KMS-11 (cell line): ENCODE measurements around the gene KLHL29.

Source experiments
- H2AFZ ChIP-seq: fragments of 200-600 bp; sonication (generic); 2 replicates; pipeline ENCODE4 v1.6.1; 2016; ENCODE audit warnings: antibody characterized with exemption, mixed run types, low read depth
- H3K27ac ChIP-seq: fragments of 200-600 bp; sonication (generic); 2 replicates; pipeline ENCODE4 v1.6.1; 2016; ENCODE audit warnings: mild to moderate bottlenecking, mixed run types
- H3K27me3 ChIP-seq: fragments of 200-600 bp; sonication (generic); 2 replicates; pipeline ENCODE4 v1.6.1; 2017; ENCODE audit warnings: mild to moderate bottlenecking, low read depth, mixed run types, moderate library complexity; ENCODE audit not compliant: insufficient read depth
- H3K36me3 ChIP-seq: fragments of 200-600 bp; sonication (generic); 2 replicates; pipeline ENCODE4 v1.6.1; 2017; ENCODE audit warnings: mild to moderate bottlenecking, mixed run types; ENCODE audit not compliant: insufficient read depth
- H3K4me1 ChIP-seq: fragments of 200-600 bp; sonication (generic); 2 replicates; pipeline ENCODE4 v1.6.1; 2016; ENCODE audit warnings: mild to moderate bottlenecking, low read depth, mixed run types; ENCODE audit not compliant: poor library complexity, severe bottlenecking
- H3K4me2 ChIP-seq: fragments of 200-600 bp; sonication (generic); 2 replicates; pipeline ENCODE4 v1.7.0; 2016; ENCODE audit warnings: mild to moderate bottlenecking, mixed run types
- H3K4me3 ChIP-seq: fragments of 200-600 bp; sonication (generic); IDR thresholded peaks from 2 replicates; pipeline ENCODE4 v1.6.1; 2017; ENCODE audit warnings: low read depth, low read length, mixed read lengths; ENCODE audit not compliant: insufficient read depth
- H3K79me2 ChIP-seq: fragments of 200-600 bp; sonication (generic); 2 replicates; pipeline ENCODE4 v1.6.1; 2016; ENCODE audit warnings: low read depth, mixed run types; ENCODE audit not compliant: insufficient read depth
- H3K9ac ChIP-seq: fragments of 200-600 bp; sonication (generic); 2 replicates; pipeline ENCODE4 v1.6.1; 2016; ENCODE audit warnings: mild to moderate bottlenecking, mixed run types
- H4K20me1 ChIP-seq: fragments of 200-600 bp; sonication (generic); 2 replicates; pipeline ENCODE4 v1.6.1; 2016; ENCODE audit warnings: mild to moderate bottlenecking, mixed run types; ENCODE audit not compliant: insufficient read depth
- CTCF ChIP-seq: fragments of 200-600 bp; sonication (generic); conservative IDR thresholded peaks from 2 replicates; pipeline ENCODE4 v1.6.1; 2017; ENCODE audit warnings: low read depth, mild to moderate bottlenecking, antibody characterized with exemption, low read length, moderate library complexity, mixed read lengths

KLHL29 gene

GRCh38 chr2:23533338-23533695 lies 148.3 kb downstream of the KLHL29 start:
- H2AFZ ChIP-seq = no peak overlapping the region
- H3K4me3 ChIP-seq = no peak overlapping the region
- H3K9ac ChIP-seq = no peak overlapping the region
- TF ChIP-seq CTCF = no peak
- H3K27ac ChIP-seq = no peak overlapping the region
- no peaks in the 10 kb centered on the region for H3K4me1 ChIP-seq
- no peaks in the 10 kb centered on the region for H3K27me3 ChIP-seq
- H3K79me2 ChIP-seq = no peaks in the 10 kb centered on the region
- H4K20me1 ChIP-seq = no peaks in the 10 kb centered on the region
- H3K36me3 ChIP-seq = no peaks in the 10 kb centered on the region
- no peak overlapping the region for H3K4me2 ChIP-seq

DNA sequence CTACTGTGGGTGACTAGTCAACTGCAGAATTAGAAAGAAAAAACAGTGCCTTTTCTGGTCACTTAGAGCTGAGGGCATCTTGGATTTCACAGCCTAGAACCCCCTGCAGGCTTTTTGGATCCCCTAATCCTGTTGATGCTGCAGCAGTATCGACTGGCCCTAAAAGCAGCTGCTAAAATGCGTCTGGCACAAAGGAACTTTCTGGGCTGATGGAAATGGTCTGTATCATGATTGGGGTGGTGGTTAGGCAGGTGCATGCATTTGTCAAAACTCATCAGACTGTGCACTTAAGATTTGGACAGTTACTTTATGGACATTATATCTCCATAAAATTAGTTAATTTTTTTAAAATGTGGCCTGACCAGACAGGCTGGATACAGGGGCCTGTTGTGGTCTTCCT lies 149.8 kb downstream of the KLHL29 start:
- Histone ChIP-seq H3K36me3 (no peaks in the 10 kb centered on the region), H3K79me2 (no peaks in the 10 kb centered on the region), H3K9ac (no peak overlapping the region), H4K20me1 (no peaks in the 10 kb centered on the region), H3K27ac (no peak overlapping the region), H3K4me3 (no peak overlapping the region), H3K27me3 (no peaks in the 10 kb centered on the region), H3K4me2 (no peak overlapping the region), H3K4me1 (no peaks in the 10 kb centered on the region), H2AFZ (no peak overlapping the region)
- no peak for TF ChIP-seq CTCF

DNA sequence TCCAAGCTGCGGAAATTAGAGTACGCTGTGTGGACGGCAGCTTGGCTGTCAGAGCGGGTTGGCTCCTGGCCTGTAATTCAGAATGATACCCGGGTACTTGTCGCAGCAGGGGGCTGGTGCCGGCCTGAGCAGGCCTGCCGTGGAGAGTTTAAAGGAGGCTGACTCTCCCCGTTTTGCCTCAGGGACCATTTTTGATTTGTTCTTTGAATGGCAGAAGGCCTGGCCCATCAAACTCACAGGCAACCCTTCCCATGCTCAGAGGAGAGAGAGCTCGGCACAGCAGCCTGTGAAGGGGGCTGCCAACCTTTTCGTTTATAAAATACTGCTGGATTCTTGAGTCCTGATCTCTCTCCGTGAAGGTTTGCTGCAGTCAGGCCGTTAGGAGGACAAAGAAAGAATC lies 151.3 kb downstream of the KLHL29 start:
- H3K27me3 ChIP-seq = no peaks in the 10 kb centered on the region
- no peak overlapping the region for H3K4me2 ChIP-seq
- H3K4me3 ChIP-seq = no peak overlapping the region
- H3K27ac ChIP-seq = no peak overlapping the region
- no peaks in the 10 kb centered on the region for H3K79me2 ChIP-seq
- no peaks in the 10 kb centered on the region for H3K36me3 ChIP-seq
- H3K4me1 ChIP-seq = no peaks in the 10 kb centered on the region
- H3K9ac ChIP-seq = no peak overlapping the region
- no peak for TF ChIP-seq CTCF
- no peak overlapping the region for H2AFZ ChIP-seq
- H4K20me1 ChIP-seq = no peaks in the 10 kb centered on the region

DNA sequence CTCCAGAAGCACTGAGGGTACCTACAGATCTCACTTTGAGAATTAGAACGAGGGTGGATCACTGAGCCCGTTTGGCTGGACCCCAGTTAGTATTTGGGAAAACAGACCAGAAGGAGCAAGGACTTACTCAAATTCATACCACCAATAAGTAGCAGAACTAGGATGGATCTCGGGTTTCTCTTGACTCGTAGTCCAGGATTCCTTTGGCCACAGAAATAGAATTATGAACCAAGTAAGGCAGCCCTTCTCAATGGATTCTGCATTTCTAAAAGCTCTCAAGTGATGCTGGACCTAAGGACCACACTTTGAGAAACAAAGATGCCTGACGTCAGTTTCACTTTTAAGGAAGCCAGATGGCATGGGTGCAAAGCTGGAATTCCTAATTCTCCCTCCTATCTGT lies 153.0 kb downstream of the KLHL29 start:
- H3K36me3 ChIP-seq = no peaks in the 10 kb centered on the region
- no peaks in the 10 kb centered on the region for H4K20me1 ChIP-seq
- H3K27me3 ChIP-seq = no peaks in the 10 kb centered on the region
- no peak overlapping the region for H3K9ac ChIP-seq
- H2AFZ ChIP-seq = no peak overlapping the region
- no peak overlapping the region for H3K4me3 ChIP-seq
- no peak overlapping the region for H3K27ac ChIP-seq
- no peaks in the 10 kb centered on the region for H3K79me2 ChIP-seq
- no peak for TF ChIP-seq CTCF
- H3K4me1 ChIP-seq = no peaks in the 10 kb centered on the region
- H3K4me2 ChIP-seq = no peak overlapping the region

DNA sequence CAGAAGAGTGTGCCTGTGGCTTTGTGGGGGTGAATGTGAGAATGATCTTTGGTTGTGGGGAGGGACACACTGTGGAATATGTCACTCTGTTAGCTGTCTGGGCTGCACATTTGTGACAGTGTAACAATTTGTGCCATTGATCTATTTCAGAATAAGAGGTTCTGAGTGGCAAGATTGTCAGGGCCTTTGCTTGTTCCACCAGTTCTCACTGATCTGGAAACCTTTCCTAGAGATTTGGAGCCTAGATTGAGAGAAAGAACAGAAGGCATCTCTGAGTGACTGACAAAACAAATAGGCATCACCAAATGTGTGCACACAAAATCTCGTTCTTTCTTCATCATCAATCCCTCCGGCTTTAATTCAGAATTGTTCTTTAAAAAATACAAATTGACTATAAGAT lies 153.6 kb downstream of the KLHL29 start:
- H3K27me3 ChIP-seq = no peaks in the 10 kb centered on the region
- no peaks in the 10 kb centered on the region for H3K4me1 ChIP-seq
- no peak overlapping the region for H3K9ac ChIP-seq
- no peaks in the 10 kb centered on the region for H4K20me1 ChIP-seq
- TF ChIP-seq CTCF = no peak
- H2AFZ ChIP-seq = no peak overlapping the region
- H3K4me2 ChIP-seq = no peak overlapping the region
- no peaks in the 10 kb centered on the region for H3K79me2 ChIP-seq
- H3K4me3 ChIP-seq = no peak overlapping the region
- no peak overlapping the region for H3K27ac ChIP-seq
- no peaks in the 10 kb centered on the region for H3K36me3 ChIP-seq
